Measurements from ENCODE around the gene DNAJB2.

- TF ChIP-seq, protein P1, sequence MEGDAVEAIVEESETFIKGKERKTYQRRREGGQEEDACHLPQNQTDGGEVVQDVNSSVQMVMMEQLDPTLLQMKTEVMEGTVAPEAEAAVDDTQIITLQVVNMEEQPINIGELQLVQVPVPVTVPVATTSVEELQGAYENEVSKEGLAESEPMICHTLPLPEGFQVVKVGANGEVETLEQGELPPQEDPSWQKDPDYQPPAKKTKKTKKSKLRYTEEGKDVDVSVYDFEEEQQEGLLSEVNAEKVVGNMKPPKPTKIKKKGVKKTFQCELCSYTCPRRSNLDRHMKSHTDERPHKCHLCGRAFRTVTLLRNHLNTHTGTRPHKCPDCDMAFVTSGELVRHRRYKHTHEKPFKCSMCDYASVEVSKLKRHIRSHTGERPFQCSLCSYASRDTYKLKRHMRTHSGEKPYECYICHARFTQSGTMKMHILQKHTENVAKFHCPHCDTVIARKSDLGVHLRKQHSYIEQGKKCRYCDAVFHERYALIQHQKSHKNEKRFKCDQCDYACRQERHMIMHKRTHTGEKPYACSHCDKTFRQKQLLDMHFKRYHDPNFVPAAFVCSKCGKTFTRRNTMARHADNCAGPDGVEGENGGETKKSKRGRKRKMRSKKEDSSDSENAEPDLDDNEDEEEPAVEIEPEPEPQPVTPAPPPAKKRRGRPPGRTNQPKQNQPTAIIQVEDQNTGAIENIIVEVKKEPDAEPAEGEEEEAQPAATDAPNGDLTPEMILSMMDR (IDR thresholded peaks at IDR 0.05): no peak
- no peak for TF ChIP-seq POLR2A (IDR thresholded peaks at IDR 0.05)
Measured at GRCh38 chr2:219243291-219243761, 35.8 kb upstream of the DNAJB2 start.

Measured in vagina (tissue), 2 donors.